Fibroblast of skin of left quadriceps (primary cell): ENCODE measurements around the gene FAM13C.

ENCODE experiments used
- DNase-seq, 2 experiments: peaks; one replicate each; pipeline ENCODE4 v3.0.0-alpha.2; 2013; ENCODE audit warnings: low read depth in 2 of 2

FAM13C gene

DNA sequence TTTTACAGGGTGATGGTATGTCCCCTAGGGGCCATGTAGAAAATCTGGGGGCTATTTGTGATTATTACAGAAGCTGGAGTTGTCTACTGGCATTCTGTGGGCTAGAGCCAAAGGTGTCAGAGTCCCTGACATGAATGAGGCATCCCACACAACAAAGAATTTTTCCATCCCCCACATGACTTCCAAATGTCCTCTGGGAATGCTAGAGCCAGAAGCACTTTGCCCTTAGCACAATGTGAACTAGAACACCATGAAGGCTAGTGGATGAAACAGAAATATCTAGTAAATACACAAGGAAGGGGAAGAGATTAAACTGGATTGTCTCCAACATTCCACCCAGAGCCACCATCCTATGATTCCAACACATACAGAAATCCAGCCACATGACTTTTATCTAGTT lies 46.9 kb downstream of the FAM13C start:
- no peak for DNase-seq

DNA sequence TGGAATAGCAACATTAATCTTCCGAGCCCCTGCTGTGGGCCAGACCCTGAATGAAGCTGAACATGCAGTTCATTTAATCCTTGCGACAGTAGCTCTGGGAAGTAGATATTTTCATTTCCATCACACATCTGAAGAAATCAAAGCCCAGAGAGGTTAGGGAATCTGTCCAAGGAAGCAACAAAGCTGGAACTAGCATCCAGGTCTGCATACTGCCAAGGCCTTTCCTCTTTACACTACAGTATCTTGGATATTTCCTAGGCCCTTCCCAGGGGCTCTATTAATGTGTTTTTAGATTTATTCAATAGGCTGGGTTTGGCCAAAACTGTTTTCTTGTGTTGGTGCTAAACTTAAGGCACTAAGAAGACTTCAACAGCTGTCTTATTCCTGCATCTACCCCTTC lies 48.1 kb downstream of the FAM13C start:
- no peak for DNase-seq

DNA sequence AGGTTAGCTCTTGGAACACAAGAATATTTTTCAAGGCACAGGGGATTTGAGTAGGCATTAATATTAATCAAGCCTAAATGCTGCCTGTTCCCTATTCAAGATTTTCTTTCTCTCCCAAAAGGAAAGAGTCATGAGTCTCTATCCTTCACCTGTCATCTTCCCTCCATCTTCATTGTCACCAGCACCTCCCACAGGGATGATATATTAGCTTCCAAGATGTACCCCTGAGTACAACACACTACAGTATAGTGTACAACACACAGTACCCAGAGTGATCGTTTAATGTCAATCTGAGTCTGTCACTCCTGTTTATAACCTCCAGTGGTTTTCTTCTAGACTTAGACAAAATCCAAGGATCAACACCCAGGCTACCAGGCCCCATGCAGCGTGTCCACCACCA lies 50.1 kb downstream of the FAM13C start:
- no peak for DNase-seq

DNA sequence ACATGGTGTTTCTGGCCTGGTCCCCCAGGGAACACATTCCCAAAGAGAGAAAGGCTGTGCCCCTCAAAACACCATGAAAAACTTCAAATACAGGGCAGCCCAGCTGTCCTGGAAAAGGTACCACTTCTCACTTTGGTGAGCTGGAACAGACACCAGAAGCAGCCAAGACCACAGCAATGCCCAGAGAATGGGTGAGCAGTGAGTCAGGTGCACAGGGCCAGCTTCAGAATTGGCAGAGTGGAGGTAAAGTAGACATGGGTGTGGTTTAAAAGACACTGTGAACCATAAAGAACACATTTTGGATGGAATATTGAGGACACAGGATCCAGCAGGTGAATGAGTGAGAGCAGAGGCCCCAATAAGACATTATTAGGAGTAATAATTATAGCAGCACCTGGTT lies 51.3 kb downstream of the FAM13C start:
- DNase-seq, result no peak

DNA sequence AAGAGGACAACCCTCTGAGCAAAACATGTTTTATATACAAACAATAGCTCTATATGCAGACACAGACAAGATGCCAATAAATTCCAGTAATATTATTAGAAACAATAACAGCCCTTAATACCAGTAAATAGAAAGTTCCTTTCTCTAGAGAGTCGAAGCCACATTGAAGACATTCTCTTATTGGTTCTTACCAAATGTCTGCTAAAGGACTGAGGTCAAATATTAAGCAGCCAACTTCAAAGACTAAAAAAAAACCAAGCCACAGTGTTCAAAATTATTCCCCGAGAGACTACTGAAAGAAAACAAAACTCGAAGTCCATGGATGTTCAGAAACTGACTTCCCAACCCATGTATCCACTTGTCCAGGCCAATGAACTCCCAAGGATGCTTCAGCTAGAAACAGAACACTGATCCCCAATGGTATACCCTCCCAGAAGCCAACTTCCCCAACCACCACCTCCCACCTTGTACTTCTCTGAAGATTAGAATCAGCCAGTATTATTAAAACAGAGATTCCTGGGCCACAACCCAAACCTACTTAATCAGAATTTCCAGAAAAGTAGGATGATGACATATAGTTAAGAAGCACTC lies 51.9 kb downstream of the FAM13C start:
- DNase-seq, result no peak

DNA sequence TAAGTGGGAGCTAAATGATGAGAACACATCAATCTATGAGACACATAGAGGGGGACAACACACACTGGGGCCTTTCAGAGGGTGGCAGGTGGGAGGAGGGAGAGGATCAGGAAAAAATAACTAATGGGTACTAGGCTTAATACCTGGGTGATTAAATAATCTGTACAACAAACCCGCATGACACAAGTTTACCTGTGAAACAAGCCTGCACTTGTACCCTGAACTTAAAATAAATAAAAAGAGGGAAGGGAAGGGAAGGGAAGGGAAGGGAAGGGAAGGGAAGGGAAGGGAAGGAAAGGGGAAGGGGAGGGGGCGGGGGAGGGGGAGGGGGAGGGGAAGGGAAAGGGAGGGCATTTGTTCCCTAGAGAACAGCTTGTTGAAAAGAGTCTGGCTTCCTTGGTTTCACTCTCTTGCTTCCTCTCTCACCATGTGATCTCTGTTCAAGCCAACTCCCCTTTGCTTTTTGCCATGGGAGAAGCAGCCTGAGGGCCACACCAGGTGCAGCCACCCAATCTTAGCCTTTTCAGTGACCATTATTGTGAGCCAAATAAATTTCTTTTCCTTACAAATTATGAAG lies 57.7 kb downstream of the FAM13C start:
- DNase-seq, result no peak

DNA sequence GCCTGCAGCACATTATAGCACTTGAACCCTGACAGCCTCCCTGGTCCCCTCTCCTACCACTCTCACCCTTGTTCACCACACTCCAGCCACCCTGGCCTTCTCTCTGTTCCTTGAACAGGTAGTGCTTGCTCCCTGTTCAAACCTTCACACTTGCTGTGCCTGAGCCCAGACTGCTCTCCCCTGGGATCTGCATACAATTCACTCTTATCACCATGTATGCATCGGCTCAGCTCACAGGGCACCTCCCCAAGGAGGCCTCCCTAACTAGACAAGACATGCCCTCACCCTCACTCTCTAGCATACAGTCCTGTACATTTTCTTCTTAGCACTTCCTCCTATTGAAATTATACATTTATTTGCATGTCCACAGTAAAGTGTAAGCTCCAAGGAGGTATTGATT lies 59.3 kb downstream of the FAM13C start:
- no peak for DNase-seq

DNA sequence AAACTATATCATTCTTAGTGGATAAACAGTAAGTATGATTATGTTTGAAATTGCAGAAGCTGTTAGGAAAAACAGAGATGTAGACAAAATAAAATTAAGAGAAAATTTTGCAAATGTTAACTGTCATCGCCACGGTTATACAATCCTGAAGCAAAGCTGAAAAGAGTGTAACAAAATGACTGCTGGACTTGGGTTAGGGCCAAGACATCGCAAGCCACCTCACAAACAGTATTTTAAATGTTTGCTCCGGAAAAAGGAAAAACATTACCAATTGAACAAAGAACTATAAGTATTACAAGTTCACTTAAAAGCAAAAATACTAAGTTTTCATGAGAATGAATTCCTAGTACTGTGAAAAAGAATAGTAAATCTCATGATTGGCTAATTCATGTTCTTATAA lies 60.0 kb downstream of the FAM13C start:
- DNase-seq, result no peak

DNA sequence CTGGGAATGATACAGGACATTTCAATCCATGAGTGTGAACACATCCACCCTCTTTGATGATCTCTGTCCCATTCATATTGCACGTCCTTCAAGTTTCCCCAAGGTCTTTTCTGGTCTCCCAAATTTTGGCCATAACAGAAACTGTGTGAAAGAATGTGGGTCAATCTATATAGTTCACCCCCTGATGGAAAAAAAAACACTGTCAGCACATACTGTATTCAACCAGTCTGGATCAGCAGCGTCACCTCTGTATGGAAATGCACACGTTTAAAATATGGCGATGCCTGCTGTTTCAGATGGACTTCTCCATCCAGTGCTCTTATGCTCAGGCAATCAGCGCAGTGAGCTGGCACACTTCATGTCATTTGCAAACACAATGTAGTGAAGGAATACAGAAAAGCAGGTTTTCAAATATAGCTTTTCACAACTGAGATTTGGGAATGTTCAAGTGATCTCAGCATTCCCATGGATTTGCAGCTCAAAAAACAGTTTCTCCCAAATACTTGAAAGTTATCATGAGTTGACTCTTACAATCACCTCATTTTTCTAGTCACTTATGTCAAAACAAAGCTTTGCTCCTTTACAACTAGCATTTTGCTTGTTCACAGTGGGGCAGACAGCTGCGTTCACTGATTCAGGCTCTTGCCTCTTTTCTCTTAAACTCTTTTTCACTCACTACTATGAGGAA lies 61.1 kb downstream of the FAM13C start:
- DNase-seq, result no peak

DNA sequence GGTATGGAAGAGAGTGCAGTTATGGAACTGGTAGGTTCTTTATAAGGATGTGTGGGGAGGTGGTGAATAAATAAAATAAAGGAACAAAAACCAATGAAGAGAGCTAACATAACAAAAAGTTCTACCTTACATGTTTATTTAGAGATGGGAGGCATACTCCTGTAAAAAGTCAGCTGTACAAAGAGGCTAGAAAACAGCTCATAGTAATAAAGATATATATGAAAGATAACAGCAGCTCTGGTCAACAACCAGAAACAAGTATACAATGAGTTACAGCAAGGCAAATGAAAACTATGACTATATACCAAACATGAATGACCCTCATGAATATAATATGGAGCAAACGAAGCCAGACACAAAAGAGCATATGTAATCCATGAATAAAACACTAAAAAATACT lies 62.0 kb downstream of the FAM13C start:
- no peak for DNase-seq

DNA sequence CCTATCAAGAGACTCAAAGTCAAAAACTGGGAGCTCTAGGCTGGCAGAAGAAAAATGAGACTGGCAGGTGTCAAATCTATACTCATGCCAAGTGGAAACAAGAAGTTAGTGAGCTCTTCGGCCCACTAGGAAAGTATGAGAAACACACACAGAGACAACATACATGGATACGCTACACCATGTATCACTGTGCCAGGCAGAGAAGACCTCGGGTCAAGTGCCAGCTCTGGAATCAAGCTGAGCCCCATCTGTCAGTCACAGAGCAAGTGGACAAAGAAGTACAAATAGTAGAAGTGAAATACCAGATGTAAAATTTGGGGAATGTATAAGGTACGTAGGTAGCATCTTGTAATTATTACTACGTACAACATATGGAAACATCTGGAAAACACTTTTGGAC lies 62.4 kb downstream of the FAM13C start:
- DNase-seq, result no peak

DNA sequence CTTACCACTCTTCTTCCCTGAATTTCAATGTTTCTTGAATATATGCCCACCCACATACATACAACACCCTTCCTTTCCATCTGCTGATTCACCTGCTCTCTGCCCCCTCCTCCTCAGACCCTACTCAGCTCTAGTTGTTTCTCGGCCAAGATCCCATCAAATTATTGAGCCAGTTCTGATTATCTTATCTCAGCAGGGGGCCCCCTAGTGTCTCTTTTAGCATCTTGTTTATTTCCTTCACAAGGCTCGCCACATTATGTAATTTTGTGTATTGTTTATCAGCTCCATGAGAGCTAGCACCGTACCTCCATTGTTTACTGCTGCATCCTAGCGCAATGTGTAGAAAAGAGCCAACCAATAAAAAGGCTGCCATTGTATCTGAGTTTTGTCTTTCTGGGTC lies 71.9 kb downstream of the FAM13C start:
- no peak for DNase-seq

DNA sequence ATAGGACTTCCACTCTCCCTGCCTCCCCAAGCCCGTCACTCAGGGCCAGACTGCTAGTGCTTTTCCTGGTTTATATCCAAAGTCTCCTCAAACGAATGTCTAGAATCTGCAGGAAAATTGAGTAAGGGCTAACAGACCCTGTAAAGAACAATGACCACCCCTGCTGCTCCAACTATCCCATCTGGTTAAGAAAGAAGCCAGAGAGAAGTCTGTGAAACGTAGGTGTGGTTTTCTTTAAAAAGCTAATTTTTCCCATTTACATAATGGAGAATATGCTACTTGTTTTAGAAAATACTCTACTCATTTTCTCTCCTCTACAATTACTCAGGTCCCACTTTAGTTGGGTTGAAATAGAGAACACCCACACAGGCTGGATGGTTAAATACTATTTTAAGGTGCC lies 72.5 kb downstream of the FAM13C start:
- DNase-seq, result no peak

DNA sequence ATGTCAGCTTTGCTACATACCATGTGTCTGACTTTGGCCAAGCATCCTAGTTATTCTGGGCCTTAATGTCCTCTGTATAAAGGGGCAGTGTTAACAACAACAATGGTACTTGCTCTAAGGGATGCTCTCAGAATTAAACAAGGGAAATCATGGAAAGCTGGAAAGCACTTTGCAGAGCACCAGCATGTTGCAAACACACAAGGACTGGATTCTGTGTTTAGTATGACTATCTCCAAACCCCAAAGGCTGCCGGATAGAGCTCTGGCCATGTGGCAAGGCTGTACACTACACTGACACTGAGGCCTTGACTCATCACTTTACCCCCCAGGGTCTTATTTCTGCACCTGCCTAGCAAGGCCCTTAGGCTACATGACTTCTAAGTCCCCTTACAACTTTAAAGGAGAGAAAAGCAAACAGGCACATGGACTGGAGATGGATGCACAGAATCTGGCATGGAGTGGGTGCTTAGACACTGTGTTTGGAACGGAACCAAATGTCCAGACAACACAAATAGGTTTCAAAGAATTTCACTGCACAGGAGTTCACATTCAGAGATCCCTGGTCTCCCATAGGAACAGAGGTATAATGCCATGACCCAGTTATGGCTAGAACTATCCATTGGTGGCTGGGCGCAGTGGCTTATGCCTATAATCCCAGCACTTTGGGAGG lies 74.6 kb downstream of the FAM13C start:
- no peak for DNase-seq

DNA sequence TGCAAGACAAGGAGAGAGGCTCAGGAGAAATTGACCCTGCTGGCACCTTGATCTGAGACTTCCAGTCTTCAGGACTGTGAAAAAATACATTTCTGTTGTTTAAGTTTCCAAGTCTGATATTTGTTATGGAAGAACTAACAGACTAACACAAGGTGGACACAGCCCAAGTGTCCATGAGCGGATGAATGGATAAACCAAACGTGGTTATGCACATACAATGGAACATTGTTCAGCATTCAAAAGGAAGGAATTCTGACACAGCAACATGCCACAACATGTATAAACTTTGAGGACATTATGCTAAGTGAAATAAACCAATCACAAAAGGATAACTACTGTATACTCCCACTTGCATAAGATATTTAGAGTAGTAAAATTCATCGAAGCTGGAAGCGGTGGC lies 76.5 kb downstream of the FAM13C start:
- no peak for DNase-seq

DNA sequence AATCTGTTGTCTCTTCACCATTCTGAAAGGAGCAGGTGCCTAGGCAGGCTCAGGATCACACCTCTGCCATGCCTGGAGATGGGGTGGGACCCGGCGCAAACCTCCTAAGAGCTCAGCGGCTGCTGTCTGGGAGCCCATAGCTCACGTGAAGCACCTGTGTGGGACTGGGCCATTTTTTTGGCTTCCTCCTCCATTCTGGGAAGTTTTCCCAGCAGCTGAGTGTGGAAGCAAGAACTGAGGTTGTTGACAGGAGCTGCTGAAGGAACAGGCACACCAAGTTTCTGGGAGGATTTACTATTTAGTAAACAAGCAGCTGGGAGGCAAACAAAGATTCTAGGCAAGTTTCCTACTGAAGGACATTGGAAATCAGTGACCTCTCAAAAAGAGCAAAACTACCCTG lies 77.3 kb downstream of the FAM13C start:
- no peak for DNase-seq

DNA sequence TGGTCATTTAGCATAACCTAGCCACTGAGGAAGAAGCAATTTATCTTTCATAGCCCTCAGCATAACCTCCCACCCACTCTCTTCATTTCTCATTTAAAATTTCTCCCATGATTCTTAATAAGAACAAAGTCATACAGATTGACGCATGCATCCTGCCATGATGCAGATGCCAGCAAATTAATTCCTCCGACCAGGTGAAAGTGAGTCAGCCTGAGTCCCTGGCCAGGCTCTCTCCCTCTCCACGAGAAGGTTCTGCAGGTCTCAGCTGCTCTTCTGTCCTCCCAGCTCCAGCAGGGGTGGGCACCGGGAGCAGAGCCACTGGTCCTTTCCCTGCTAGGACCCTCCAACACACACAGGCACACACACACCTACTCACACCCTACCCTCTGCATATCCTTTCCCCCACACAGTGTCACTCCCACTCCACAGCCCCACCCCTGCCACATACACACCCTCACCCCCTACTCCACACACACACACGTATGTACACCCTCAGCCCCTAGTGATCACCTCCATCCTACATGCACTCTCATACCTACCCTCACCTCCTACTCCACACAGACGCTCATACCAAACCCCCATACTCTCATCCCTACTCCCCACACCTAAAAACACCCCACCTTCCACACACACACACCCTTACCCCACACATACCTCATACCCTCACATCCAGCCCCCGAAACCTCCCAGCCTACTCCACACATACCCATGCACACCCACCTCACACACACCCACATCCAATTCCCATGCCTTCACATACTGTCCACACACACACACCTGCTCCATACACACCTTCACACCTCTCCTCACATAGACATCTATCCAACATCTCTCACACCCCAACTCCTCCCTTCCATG lies 78.0 kb downstream of the FAM13C start:
- no peak for DNase-seq

DNA sequence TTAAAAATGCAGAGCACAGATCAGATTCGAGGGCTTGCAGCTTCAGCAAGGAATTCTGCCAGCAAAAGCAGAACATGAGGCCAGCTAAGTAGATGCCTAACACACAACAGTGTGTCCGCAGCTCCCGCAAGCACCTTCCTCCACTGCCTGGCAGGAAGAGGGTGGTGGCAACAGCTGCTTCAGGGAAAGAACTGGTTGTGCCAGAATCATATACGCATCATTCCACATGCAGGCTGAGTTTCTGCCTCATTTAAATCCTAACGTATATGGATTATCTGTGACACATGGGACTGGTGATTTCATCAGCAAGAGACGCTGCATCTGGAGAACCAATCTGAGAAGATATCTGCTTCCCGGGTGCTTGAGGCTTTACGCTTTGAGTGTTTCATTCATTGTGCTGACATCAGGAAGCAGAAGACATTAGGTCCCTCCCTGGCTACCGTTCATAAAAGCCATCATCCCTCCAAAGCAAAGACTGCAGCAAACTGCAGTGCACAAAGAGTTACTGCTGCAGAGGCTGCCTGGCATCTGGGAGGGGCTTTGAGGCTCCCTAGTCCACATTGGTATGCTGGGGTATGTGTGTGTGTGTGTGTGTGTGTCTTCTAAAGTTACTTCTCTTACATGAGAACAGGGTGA lies 78.8 kb downstream of the FAM13C start:
- no peak for DNase-seq

DNA sequence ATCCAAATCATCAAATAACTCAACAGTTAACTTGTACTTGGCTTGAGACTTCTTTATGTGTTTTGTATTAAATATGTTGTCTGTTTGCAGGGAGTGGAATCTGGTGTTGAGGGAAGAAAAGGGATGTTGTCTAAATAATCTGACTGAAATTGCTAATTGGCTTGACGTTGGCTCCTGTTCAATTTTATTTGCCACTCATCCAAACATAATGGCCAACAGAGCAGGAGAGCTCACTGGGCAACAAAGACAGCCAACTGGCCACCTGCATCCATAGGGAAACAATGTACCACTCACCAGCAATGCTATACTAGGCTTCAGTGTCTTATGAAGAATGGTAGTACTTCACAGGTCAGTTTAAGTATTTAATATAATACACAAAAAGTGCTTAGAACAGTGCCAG lies 80.5 kb downstream of the FAM13C start:
- no peak for DNase-seq

DNA sequence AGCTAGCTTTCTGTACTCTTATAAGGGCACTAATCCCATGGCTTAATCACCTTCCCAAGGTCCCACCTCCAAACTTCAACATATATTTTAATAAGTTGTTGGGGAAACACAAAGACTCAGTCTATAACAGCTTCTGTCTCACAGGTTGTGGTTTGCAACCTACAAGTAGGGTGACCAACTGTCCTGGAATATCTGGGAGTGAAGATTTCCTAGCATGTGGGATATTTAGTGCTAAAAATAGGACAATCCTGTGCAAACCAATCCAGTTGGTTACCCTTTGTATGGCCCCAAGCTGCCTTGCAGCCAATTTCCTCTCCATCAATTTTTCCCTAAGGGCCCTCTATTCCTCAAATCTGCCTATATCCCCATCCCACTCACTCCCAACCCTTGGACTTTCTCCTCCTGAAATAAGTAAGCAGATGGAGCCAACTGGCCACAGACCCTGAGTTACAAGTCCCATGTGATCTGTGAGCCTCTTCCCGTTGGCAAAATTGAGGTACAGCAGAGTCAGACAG lies 82.3 kb downstream of the FAM13C start:
- no peak for DNase-seq

DNA sequence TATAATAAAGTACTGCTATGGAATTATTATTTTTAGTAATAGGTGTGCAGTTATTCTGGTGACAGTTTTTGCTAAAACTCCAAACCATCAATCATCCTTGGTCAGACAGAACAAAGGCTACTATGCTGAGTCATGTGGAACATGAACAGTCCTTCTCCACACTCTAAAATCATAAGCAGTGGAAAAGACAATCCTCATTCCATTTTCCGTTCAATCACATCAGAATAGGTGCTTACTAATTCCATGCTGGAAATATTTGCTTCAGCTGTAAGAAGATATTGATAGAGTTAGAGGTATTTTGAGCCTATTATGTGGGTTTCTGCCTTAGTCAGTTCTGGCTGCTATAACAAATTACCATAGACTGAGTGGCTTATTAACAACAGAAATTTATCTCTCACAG lies 82.9 kb downstream of the FAM13C start:
- DNase-seq, result no peak

DNA sequence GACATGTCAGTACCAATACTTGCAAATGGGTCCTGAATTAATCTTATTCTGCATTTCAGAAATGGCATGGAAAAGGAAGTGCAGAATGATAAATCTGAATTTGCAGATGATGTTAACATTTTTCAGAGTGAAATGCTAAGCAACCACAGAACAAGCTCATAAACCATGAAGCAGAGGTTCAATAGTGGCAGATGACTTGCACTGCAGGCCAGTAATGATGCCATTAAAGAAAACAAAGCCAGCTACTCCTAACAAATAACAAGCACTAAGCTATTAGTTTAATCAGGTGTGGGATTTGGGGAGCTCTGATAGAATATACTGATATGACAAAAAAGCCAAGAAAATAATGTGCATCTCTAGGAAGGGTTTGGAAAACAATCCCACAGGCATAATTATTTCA lies 85.4 kb downstream of the FAM13C start:
- no peak for DNase-seq
